Esophagus muscularis mucosa (tissue), 4 donors: Measurements from ENCODE around the gene ILDR1.

ENCODE experiments used
- CTCF ChIP-seq, 3 experiments: fragments of 200-600 bp in 2 of 3; fragments of 450-650 bp in 1 of 3; sonication (generic) in 2 of 3; IDR thresholded peaks; one replicate each; pipeline ENCODE4 v1.5.1; 2017 to 2019; ENCODE audit warnings: antibody characterized with exemption in 3 of 3, mild to moderate bottlenecking in 2 of 3, moderate library complexity in 1 of 3
- EP300 ChIP-seq: sonication (generic); formaldehyde crosslinking; IDR thresholded peaks from one replicate; pipeline ENCODE4 v1.6.1; 2017; ENCODE audit warnings: antibody characterized with exemption
- POLR2A ChIP-seq: fragments of 450-650 bp; IDR thresholded peaks from one replicate; pipeline ENCODE4 v1.6.1; 2017; ENCODE audit warnings: antibody characterized with exemption, moderate library complexity, mild to moderate bottlenecking, low read depth
- POLR2AphosphoS5 ChIP-seq, 2 donors: sonication (generic); formaldehyde crosslinking; IDR thresholded peaks; one replicate each; pipeline ENCODE4 v1.6.1; 2017; ENCODE audit warnings: antibody characterized with exemption in 2 of 2

DNA sequence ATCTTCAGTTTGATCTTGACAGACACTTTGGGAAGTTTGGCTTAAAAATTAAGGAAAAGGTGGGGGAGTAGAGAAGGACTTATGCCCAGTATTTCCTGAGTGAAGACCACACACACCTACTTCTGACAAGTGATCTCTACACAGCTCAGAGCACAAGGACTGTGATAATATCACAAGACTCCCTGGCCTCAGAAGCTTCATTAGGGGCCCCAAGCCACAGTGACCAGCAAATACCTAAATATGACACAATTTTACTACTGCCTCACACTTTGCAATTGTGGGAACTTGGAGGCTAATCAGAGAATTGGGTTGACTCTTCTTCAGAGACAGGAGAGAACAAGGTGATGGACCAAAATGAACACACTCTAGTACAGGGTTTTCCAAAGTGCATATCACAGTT, 2.6 kb downstream of the ILDR1 start:
- TF ChIP-seq CTCF (IDR thresholded peaks at IDR 0.05): no peak
- TF ChIP-seq POLR2A: no peak
- no peak for TF ChIP-seq POLR2AphosphoS5 (IDR thresholded peaks at IDR 0.05)
- TF ChIP-seq EP300: no peak
